ENCODE measurements around the gene UNC13D.
A peak's percentile ranks its signal among the peaks of the same experiment; 100 is the strongest.
"Not testable (repeated sequence)": the region's sequence is repeated elsewhere in the genome, so short reads cannot be mapped to it uniquely, and the experiment has no call there.

UNC13D gene

DNA sequence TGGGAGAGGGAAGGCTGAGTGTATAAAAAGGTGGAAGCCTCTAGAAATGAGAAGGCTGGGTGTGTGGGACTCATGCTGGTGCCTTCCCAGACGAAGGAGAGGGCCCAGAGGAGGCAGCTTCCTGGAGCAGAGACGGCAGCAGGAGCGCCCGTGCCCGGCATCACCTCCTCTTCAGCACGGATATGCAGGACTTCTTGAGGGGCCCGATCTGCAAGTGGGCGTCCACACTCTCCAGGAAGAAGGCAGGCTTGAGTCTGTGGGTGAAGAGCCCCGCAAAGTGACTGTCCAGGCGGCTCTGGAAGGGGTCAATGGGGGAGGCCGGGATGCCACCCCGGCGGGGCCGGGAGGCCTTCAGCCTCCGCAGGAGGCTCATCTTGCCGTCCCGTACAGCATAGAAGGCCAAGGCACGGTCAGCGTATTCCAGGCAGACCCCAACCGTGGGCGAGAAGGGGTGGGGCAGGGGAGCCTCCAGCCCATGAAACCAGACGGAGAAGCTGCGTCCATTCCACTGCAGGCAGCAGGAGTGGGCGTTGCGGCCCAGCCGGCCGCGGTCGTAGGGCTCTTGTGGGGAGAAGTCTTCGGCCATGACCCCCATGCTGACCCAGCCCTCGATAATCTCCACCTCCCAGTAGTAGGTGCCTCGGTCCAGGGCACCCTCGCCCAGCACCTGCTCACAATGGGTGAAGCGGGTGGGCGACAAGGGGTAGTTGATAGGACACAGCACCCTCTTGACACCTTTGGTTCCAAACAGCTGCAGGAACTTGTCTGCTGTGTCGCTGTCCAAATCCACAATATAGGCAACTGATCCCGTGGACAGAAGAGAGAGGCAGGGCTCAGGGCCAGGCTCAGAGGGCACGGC lies 30.3 kb upstream of the UNC13D start:
- no peak for DNase-seq

DNA sequence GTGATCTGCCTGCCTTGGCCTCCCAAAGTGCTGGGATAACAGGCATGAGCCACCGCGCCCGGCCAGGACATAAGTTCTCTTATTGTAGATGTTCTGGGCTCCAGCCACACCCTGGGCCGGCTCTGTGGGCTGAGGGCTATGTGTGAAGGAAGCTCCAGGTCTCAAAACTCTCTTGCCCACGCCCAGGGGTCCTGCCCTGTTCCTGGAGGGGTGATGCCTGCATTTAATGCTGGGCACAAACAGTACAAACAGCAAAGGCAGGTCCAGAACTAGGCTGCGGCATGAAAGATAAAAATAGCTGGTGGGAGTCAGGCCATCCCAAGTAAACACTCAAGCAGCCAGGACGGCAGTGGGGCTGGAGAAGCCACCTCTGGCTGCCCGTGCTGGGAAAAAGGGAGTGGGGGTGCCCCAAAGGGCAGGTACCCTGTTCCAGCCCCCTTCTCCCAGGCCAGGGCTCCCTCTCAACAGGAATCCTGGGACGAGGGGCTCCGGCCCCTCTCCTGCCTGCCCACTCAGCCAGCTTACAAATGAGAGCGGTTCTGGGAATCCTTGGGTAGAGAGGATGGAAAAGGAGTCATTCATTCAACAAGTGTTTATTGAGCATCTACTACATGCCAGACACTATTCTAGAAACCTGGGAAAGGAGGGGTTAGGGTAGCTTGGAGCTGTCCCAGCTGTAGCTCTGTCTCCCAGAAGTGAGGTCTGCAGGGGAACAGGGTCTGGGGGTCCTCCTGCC lies 29.6 kb upstream of the UNC13D start:
- DNase-seq, result no peak

DNA sequence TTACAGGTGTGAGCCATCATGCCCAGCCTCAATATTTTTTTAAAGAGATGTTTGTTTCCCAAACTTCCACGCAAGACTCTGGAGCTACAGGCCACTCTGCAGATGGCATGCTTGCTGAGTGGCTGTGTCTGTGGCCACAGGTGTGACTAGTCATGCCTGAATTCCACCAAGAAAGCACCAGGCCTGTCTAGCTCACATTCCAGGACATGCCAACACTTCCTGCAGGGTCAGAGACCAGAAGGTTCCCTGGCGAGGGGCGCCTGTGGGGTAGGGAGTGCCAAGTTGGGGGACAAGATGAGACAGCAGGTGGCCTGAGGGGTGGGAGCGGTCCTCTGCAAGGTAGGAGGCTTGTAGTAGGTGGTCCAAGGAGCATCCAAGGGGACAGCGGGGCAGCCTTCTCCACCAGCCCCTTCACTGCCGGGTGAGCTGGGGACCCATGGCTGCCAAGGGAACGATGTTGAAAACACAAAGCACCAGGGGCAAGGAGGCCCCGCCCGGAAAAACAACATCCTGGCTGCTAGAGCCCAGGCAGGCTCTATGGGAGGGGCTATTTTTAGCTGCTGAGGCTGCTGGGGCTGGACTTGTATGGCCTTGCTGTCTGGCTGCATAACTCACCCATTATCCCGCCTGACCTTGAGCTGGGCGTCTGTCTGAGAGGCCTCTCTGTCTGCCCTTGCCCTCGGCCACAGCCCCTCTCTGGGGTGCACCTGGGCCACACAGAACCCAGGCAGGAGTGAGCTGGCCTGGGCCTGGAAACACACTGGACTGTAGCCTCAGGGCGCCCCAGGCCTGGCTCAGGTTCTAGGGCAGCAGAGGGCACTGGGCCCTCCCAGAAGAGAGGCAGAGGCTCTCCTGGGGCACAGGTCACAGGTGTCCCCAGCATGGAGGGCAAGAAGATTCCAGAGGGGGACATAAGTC lies 28.5 kb upstream of the UNC13D start:
- DNase-seq, result peak; percentile 67

DNA sequence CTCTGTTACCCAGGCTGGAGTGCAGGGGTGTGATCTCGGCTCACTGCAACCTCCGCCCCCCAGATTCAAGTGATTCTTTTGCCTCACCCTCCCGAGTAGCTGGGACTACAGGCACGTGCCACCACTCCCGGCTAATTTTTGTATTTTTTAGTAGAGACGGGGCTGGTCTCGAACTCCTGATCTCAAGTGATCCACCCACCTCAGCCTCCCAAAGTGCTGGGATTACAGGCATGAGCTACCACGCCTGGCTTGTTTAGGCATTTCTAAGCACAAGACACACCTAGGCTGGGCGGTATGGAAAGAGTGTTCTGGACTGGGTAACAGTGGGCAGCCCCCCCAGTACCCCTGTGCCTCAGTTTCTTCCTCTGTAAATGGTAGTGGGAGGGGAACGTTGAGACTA lies 26.0 kb upstream of the UNC13D start:
- DNase-seq, result not testable (repeated sequence)

DNA sequence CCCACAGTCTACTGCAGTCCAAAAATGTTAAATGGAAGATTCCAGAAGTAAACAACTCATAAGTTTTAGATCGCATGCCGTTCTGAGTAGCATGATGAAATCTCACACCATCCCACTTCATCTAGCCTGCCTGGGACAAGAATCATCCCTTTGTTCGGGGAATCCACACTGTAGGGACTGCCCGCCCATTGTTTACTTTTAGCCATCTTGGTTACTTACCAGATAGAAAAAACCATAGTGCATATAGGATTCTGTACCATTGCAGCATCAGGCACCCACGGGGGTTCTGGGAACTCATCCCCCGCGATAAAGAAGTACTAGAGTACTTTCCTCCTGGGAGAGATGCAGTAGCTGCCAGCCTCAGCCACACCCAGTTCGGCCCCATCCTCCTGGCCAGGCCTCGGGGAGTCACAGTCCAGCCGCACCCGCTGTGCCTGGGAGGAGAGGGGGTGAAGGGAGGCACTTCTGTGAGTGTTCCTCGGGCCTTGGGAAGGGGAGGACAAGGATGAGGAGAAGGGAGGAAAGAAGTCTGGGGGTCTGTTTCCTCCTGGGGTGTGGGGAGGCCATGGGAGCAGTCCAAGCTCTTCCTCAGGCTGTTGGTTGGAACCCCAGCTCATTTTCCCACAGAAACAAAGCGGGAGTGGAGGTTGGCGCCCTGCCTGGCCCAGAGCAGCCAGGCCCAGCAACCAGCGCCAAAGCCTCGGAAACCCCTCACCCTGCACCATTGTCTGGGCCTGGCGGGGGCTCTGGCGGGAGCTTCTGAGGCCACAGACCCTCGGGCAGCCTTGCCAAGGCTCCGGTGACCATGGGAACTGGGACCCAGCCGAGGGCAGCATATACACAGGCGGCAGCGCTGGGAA lies 25.3 kb upstream of the UNC13D start:
- DNase-seq, result no peak

DNA sequence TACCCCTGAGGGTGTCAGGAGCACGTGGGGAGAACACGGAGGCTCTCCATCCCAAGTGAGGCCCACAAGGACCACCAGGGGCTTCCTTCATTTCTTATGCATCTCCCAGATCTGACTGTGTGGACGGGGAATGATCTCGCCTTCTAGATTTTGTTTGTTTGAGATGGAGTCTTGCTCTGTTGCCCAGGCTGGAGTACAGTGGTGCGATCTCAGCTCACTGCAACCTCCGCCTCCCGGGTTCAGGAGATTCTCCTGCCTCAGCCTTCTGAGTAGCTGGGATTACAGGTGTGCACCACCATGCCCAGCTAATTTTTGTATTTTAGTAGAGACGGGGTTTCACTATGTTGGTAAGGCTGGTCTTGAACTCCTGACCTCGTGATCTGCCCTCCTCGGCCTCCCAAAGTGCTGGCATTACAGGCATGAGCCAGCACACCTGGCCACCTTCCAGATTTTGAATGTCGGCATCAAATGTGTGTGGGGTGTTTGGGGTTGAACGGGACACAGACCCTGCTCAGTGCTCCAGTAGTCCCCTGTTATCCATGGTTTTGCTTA lies 24.6 kb upstream of the UNC13D start:
- not testable (repeated sequence) for DNase-seq

DNA sequence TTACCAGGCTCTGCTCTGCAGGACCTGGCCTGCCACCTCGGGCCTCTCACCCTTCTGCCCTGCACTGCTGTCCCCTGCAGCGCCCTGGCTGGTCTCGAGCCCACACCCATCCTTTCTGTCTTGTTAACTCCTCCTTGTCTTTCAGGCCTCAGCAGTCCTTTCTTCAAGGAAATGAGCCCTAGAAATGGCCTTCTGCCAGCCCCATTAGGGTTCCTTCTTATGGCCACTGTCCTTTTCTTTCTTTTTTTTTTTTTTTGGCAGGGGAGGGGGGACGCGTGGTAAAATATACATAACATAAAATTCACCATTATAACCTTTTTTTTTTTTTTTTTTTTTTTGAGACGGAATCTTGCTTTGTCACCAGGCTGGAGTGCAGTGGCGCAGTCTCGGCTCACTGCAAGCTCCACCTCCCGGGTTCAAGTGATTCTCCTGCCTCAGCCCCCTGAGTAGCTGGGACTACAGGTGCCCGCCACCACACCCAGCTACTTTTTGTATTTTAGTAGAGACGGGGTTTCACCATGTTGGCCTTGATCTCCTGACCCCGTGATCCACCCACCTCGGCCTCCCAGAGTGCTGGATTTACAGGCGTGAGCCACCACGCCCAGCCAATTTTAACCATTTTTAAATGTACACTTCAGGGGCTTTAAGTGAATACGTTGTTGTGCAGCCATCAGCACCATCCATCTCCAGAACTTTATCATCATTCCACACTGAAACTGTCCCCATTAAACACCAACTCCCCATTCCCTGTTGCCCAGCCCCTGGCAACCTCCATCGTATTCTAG lies 21.4 kb upstream of the UNC13D start:
- not testable (repeated sequence) for DNase-seq

DNA sequence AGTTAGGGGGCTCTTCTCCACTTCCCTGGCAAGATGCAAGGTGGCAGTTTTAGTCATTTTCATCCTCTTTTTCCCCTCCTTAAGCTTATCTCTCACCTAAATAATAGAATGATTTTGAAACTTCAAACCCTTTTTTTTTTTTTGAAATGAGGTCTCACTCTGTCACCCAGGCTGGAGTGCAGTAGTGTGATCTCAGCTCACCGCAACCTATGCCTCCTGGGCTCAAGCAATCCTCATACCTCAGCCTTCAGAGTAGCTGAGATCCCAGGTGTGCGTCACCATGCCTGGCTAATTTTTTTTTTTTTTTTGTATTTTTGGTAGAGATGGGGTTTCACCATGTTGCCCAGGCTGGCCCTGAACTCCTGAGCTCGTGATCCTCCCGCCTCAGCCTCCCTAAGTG lies 20.7 kb upstream of the UNC13D start:
- DNase-seq, result peak; percentile 25

DNA sequence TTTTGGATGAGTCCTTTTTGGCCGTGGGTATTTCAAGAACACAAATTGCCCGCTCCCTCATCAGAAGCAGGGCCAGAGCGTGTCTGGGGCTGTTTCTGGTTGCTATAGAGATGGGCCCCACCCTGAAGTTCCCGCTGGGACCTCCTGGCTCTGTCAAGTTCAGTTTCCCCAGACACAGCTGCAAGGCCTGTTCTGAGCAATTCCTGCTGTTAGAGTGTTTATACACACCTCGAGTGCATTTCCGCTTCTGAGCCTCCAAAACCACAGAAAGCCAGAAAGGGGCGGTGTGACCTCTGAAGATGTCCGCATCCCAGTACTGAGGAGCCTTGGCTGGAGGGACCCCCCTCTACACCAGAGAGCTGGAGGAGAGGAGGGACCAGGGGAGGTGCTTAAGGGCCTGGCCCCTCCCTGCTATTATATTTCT lies 20.3 kb upstream of the UNC13D start:
- DNase-seq, result peak; percentile 46

DNA sequence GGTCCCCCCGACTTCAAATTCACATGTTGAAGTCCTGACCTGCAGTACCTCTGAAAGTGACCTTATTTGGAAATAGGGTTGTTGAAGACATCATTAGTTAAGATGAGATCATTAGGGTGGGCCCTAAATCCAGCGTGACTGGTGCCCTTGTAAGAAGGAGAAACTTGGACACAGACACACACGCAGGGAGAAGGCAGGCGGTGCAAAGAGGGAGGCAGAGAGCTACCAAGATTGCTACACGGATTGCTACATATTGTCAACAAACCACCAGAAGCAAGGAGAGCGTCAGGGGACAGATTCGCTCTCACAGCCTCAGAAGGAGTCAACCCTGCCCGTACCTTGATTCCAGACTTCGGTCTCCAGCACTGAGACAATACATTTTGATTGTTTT lies 17.7 kb upstream of the UNC13D start:
- DNase-seq, result no peak

DNA sequence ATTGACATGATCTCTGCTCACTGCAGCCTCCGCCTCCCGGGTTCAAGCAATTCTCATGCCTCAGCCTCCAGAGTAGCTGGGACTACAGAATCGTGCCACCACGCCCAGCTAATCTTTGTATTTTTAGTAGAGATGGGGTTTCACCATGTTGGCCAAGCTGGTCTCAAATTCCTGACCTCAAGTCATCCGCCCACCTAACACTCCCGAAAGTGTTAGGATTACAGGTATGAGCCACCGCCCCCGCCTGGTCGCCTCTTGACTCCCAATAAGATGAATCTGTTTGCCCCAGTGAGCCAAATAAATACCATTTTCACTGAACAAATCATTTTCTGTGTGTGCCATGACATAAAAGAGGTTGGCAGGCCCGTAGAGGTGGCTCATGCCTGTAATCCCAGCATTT lies 15.2 kb upstream of the UNC13D start:
- DNase-seq, result not testable (repeated sequence)

DNA sequence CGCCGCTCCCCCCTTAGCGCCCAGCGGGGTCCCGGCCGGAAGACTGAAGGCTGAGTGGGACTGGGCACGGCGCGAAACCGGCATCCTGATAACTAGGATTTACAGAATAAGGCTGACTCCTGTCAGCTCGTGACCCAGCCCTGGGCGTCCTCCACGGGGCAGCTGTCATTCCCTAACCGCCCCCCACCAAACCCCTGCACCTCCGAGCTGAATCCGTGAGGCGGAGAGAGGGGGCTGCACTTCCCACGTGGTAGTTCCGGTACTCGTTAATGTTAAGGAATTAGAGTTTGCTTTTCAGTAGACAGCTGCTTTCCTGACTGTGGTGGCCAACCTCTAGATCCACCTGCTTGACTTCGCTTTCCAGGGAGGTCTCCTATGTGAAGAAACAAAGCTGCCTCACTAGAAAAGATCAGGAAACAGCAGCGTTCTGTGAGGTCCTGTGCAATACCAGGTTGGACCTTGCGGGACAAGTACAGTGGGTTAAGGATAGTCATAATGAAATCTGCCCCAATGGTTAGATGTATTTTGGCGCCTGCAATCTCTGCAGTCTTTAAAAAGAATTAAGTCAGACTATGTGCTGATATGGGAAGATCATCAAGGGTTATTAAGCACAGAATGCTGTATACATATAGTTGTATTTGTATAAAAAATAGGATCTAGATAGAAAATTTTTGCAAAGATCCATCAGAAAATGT lies 12.0 kb upstream of the UNC13D start:
- no peak for DNase-seq

DNA sequence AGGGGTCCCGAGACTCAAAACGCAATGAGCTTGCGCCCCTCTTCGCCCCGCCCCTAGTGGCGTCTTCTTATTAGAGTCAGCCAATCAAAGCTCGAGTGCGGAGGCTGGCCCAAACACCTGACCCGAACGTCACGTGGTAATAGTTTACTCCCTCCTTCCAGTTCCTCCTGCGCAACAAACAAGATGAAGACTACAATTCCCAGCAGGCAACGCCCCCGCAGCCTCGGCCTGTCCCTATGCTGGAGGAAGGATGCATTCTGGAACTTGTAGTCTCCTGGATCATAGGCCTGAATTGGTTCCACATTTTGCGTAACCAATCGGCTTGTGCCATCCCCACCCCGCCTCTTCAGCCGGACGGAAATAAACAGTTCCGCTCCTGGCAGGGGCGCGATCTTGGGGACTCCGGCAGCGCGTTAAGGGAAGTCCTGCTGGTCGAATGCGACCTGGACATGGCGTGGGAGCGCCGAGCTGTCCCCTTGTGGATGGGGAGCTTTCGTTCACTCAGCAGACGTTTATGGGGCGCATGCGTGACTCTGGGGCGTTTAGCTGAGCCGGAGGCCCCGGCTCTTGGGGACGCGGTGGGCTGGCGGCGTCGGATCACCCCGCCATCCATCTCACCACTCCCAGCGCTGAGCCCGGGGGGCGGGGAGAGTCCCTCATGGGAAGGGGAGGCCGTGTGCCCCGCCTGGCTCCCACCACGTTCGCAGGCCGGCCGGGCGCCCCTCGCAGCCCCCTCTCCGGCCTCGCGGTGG lies 11.3 kb upstream of the UNC13D start, which contains the start of gene WBP2:
Gene WBP2, minus strand, starts transcription at position 26 of the 752 bp plus-strand sequence. CDS start 38 bp downstream, outside the sequence.
- DNase-seq, result peak; percentile 99

DNA sequence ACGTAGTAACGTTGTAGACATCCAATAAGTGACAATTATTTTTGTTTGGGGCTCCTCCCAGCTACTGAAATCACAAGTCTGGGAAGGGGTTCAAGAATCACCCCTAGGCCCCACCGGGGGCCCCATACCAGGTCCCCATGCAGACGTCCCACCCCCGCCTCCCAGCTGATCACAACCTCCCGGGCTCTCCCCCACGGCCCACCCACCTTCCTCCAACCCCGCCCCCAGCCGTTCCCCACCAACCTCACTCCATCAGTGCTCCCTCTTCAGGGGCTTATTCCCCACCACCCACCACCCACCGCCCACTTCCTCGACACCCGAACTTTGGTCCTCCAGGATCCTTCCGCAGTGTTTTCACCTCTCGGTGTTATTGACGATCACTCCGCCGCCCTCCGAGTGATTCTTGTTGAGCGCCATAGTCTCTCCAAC lies 10.7 kb upstream of the UNC13D start:
- no peak for DNase-seq

DNA sequence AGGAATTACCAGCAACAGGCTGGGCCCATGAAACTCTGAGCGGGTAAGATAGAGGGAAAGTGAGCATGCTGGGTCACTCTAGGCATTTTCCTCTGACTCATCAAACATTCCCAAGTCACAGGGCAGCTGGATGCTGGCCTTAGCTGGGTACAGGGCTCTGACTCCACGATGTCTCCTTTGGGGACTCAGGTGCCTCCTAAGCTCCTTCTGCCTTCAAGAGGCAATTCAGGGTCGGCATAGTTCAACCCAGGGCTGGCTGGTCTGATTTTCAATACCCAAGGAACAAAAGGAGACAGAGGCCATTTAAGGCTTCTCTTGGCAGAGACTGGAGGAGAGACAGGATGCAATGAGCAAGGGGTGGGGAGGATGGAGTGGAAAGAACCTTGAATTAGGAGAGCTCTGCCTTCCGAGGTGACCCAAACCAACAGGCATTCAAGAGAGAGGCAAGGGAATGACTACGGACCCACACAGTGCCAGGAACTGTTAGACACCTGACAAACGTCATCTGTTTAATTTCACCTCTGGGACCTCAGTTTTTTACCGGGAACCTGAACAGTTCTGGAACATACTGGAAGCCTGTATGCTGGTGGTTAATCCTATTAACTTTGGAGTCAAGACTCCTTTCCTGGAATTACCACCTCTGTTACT lies 10.0 kb upstream of the UNC13D start:
- DNase-seq, result no peak

DNA sequence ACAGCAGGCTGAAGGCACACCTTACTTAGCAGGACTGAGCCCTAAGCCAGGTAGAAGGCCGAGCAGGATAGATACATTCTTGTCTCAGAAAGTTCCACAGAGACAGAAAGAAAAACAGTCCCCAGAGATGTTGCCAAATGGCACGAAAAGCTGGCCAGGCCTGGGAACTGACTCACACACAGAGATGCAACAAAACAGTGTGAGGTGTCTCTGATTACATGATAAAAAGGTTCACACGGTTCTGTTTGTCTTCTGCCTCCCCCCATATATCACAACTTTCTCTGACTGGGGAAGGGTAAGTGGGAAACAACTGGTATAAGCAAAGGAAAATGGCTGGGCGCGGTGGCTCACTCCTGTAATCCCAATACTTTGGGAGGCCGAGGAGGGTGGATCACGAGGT lies 9.2 kb upstream of the UNC13D start:
- no peak for DNase-seq

DNA sequence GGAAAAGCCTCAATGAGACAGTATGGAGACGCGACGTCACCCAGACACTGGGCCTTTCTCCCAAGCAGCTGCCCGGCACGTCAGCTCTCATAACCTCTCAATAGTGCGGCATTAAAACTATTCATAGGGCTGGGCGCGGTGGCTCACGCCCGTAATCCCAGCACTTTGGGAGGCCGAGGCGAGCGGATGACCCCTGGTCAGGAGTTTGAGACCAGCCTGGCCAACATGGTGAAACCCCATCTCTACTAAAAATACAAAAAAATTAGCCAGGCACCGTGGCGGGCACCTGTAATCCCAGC lies 7.4 kb upstream of the UNC13D start:
- DNase-seq, result not testable (repeated sequence)

DNA sequence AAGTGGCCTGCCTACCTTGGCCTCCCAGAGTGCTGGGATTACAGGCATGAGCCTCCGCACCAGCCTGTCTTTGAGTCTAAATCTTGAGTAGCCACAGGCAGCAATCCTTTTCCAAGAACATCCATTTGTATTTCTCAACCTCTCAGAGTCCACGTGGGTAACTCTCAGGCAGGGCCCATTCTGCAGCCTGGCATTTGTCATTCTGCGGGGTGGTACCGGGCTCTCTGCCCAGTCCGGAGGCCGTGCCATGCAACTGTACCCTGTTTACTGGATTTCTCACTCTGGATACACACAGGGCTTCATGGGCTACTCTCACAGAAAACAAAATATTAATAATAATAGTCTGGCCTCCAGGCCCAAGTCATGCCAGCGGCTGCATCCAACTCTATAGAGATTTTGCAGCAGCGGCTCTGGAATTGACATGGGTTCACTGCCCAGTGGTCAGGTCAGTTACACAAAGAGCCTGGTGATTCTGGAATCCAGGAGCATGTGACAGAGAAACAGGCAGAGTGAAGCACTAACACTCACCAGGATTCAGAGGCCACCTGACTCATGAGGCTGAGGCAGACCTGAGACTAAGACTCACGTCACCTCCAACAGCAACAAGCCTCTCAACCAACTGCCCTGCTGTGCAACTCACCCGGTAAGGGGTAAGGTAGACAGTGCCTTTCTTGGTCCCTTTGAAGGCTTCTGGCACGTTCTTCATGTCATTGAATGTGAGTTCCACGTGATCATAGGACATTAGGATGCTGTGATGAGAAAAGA lies 6.9 kb upstream of the UNC13D start:
- DNase-seq, result no peak

All from central memory CD4-positive, alpha-beta T cell (primary cell).